Hepatocyte (in vitro differentiated cells): Measurements from ENCODE around the gene PRKCZ.

ENCODE experiments used
- CTCF ChIP-seq: fragments of 200-600 bp; sonication (generic); IDR thresholded peaks from 2 replicates; pipeline ENCODE4 v1.5.1; 2016; ENCODE audit warnings: antibody characterized with exemption, mild to moderate bottlenecking; ENCODE audit not compliant: poor library complexity
- EZH2phosphoT487 ChIP-seq: fragments of 200-600 bp; sonication (generic); IDR thresholded peaks from one replicate; pipeline ENCODE4 v1.6.1; 2018; ENCODE audit warnings: antibody characterized with exemption, mild to moderate bottlenecking, low read depth, moderate library complexity; ENCODE audit not compliant: unreplicated experiment, severe bottlenecking

GRCh38 chr1:2105781-2106524 is 55.7 kb downstream of the PRKCZ start:
- TF ChIP-seq CTCF (no peak), EZH2phosphoT487 (no peak)
